Kasumi-1 (cell line): ENCODE data around the gene C9orf40.

Source experiments
- DNase-seq, 2 experiments: peaks; one replicate each; lab custom pipeline; 2025; lab: John Stamatoyannopoulos, UW

C9orf40 gene

DNA sequence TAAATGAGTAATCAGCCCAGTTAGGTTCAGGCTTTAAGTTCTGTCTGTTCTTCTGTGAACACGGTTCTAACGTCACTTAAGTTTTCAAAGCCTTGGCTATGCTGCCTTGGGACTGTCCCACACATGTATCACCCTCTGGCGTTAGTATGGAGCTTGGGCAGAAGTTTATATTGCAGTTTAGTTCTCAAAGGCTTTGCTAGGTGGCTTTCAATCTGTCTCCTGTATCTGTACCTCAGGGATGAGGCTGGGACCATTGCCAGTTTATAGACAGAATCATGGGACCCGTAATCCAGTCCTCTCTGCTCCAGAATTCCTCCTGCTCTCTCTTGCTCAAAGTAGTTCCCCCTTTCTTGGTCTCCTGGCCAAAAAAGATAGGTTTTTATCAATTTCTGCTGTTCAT, 12.1 kb downstream of the C9orf40 start:
- DNase-seq: no peak

DNA sequence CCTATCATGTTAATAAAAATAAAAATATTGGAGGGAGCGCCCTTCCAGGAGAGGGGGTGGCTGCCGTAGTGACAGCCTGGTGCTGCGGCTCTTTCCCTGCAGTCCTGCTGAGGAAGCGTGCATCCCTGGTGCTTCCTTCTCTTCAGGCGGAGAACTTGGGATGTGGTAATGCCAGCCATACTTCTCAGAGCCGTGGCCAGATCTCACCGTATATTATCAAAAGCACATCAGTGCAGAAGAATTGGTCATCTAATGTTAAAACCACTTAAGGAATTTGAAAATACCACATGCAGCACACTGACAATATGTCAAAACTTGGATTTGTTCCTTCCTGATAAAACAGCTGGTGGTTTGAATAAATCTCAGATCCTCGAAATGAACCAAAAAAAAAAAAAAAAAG, 17.7 kb downstream of the C9orf40 start:
- no peak for DNase-seq

DNA sequence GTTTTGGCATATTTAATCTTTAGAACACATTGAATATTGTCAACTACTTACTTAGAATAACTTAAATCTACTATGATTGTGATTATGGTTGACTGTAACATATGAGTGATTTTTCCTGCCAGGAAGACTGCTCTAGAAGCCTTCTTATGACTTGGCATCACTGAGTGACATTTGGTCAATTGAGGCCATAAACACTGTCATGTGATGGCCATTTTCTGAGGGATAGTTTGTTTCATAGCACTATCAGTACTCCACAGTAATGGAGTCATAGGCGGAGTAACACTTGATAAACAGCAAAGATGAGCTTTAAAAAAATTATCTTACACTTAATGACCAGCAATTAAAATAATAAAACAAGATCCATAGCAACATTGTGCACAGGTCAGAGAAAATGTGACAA, 31.0 kb downstream of the C9orf40 start:
- DNase-seq: no peak

DNA sequence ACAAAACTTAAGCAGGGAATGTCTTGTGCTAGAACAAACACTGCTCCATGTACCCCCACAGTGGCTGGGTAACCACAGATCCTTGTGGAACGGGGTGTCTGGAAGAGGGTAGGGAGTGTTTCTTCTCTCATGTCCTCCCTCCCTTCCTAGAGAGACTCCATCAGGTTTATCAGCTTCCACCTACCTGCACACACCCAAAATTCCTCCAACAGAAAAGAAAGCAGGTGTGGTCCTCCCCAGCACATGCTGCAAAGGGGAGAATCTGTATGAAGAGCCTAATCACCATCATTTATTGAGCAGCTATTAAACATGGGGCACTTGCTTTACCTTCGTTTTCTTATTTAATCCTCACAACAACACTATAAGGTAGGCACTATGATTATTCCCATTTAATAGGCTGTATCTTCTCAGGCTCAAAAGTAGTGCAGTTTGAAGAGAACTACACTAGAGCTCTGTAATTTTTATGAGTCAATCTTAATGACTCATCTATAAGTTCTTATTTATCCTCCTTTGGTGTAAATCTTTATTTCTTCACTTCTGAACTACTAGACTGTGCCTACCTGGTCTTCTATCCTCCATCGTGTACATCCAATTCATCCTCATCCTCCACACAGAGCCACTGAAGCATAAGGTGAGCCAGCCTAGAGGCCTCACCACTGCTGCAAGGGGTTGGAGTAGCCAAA, 31.6 kb downstream of the C9orf40 start:
- no peak for DNase-seq

DNA sequence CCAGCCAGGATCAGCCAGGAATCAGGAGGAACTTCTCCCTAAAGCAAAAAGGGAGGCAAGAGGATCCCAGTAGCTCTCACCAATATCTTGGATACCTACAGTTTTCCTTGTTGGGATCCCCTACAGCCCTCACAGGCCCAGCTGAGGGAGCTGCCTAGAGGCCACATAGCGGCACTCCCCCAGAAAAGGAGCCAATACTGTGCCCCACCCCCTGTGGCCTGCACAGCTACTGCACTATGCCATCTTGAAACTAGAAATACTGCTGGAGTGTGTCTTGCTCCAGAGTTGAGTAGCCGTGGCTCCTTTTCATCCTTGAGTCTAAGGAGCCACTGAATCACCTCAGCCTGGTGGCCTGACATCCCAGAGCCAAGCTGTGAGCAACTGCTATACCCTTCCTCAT, 42.7 kb downstream of the C9orf40 start:
- DNase-seq: no peak

DNA sequence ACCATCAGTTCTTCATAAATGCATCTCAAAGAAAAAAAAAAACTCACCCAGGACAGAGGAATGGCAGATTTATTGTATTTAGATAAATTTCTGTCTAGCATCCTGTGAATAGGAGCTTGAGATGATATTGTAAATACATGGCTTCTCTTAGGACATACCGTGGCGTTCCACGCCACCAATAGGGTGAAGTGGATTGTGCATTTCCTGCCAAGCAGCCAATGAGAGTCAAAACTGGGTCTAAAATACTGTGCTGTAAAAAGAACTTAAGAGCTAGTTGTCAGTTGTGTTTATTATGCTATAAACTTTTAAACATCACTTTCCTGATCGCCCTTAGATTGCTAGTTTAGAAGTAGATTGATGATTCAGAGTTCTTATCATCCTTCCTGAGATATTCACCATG, 44.0 kb downstream of the C9orf40 start:
- DNase-seq: no peak

DNA sequence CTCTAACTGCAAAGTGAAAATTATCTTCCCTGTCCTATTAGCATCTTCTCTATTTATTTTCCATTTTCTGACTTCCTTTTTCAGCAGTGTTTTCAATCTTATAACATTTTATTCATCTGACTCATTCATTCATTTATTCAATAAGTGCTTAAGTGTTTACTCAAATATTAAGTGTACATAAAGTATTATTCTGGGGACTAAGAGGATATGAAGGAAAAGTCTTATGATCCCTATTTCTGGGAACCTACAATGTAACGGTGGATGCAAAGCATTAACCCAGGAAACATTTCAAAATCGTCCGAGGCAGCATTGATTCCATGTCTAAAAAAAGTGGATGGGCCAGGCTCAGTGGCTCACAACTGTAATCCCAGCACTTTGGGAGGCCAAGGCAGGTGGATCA, 45.6 kb downstream of the C9orf40 start:
- no peak for DNase-seq

DNA sequence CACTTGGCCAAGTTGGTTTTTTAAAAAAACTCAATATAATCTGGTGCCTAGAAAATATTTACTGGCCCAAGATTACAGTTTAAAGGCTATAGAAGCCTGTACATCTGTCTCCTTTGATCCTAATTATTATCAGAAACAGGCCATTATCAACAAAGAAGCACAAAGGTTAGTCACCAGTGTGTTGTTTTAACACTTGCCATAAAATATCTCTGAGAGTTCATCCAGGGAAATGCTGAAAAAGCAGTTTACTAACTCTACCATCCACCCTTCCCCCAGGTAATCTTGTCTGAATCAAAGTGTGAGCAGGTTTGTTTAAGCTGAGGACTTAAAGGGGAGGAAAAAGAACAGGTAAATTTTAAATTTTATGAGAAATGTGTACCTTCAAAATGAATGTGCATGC, 51.7 kb downstream of the C9orf40 start:
- DNase-seq: no peak
